K562 (cell line): ENCODE measurements around the gene DENND1A. TPM values are rescaled to one million over a fixed set of nuclear protein-coding genes. Genes with fewer than 3 reads are reported as not detected.

Experiments used
- ATAC-seq: fragments of 200-7000 bp; cut with Tn5 transposase; 3 replicates; pipeline ENCODE4 v1.9.1; 2020; ENCODE audit warnings: moderate library complexity
- BruUV-seq: library from RNA; stranded (reverse); fragments of 400-500 nt; replicated peaks from 2 replicates; lab custom pipeline; 2021; lab: Mats Ljungman, UMichigan
- CTCF ChIA-PET: fragments of 300-600 bp; formaldehyde crosslinking; extraction: SDS; loops from one replicate; lab custom pipeline; 2021; ENCODE audit warnings: low intra/inter-chr PET ratio; lab: Yijun Ruan, JAX
- POLR2A ChIA-PET: fragments of 300-600, 350-650 bp; sonication (Branson Sonifier 250); formaldehyde crosslinking; extraction: SDS; loops from one replicate; lab custom pipeline; 2021; ENCODE audit warnings: antibody characterized with exemption, inconsistent platforms; lab: Yijun Ruan, JAX
- DNase-seq, 4 experiments: peaks; one replicate each; pipeline versions ENCODE4 v3.0.0 to v3.0.0-alpha.2; 2011 to 2018; ENCODE audit warnings: low spot score in 3 of 4, mixed read lengths in 3 of 4; ENCODE audit errors: extremely low read depth in 1 of 4
- FAIRE-seq: peaks from 2 replicates; lab custom pipeline; 2011; peaks lifted over from hg19 to GRCh38; lab: Jason Lieb, UNC
- H2AFZ ChIP-seq: 2 replicates; pipeline ENCODE4 v1.6.0; 2011; ENCODE audit warnings: low read depth, low read length, control low read depth, inconsistent platforms
- H3K27ac ChIP-seq: fragments of 200-600 bp; 3 replicates; pipeline ENCODE4 v1.8.0; 2011; ENCODE audit warnings: low read depth, mild to moderate bottlenecking, control low read depth, inconsistent platforms, low read length, moderate library complexity, mixed read lengths; ENCODE audit errors: extremely low read depth
- H3K27me3 ChIP-seq, 2 experiments: fragments of 300-600 bp in 1 of 2; 2 replicates in 1 of 2; 3 replicates in 1 of 2; pipeline versions ENCODE4 v1.6.0 to v1.8.0; 2011; ENCODE audit warnings: inconsistent platforms in 2 of 2, low read length in 2 of 2, mild to moderate bottlenecking in 1 of 2, mixed read lengths in 1 of 2, moderate library complexity in 1 of 2; ENCODE audit not compliant: control insufficient read depth in 2 of 2, insufficient read depth in 2 of 2
- H3K36me3 ChIP-seq: fragments of 300-600 bp; 3 replicates; pipeline ENCODE4 v1.8.0; 2011; ENCODE audit warnings: mild to moderate bottlenecking, low read length, inconsistent platforms; ENCODE audit not compliant: control insufficient read depth, insufficient read depth
- H3K4me1 ChIP-seq, 2 experiments: fragments of 200-600 bp in 1 of 2; replicated peaks in 1 of 2; 2 replicates in 1 of 2; 3 replicates in 1 of 2; pipeline versions ENCODE4 v1.5.1 to v1.8.0; 2011; ENCODE audit warnings: inconsistent platforms in 2 of 2, low read length in 2 of 2, mild to moderate bottlenecking in 1 of 2, mixed read lengths in 1 of 2, moderate library complexity in 1 of 2; ENCODE audit not compliant: control insufficient read depth in 2 of 2, insufficient read depth in 2 of 2
- H3K4me2 ChIP-seq: 2 replicates; pipeline ENCODE4 v1.6.1; 2011; ENCODE audit warnings: low read length, control low read depth, inconsistent platforms, mixed read lengths; ENCODE audit not compliant: insufficient read depth
- H3K4me3 ChIP-seq: fragments of 200-600 bp; sonication (generic), shearing (Covaris generic); 2 replicates; pipeline ENCODE4 v1.5.1; 2016; ENCODE audit warnings: control low read depth, inconsistent platforms
- H3K79me2 ChIP-seq: fragments of 200-600 bp; 3 replicates; pipeline ENCODE4 v1.8.0; 2011; ENCODE audit warnings: low read length, inconsistent platforms; ENCODE audit not compliant: control insufficient read depth, insufficient read depth
- H3K9ac ChIP-seq, 2 experiments: 2 replicates each; pipeline versions ENCODE4 v1.6.0 to v1.6.1; 2011; ENCODE audit warnings: low read depth in 2 of 2, low read length in 2 of 2, control low read depth in 1 of 2, inconsistent platforms in 1 of 2, mild to moderate bottlenecking in 1 of 2, mixed read lengths in 1 of 2; ENCODE audit not compliant: insufficient read depth in 1 of 2
- H3K9me1 ChIP-seq: one replicate; pipeline ENCODE4 v1.6.0; 2011; ENCODE audit warnings: inconsistent platforms, mild to moderate bottlenecking, low read length, moderate library complexity; ENCODE audit not compliant: control insufficient read depth, insufficient read depth
- H3K9me3 ChIP-seq: replicated peaks from 2 replicates; pipeline ENCODE4 v1.5.1; 2011; ENCODE audit warnings: low read depth, low read length, inconsistent platforms; ENCODE audit not compliant: control insufficient read depth, insufficient read depth
- H4K20me1 ChIP-seq: replicated peaks from 2 replicates; pipeline ENCODE4 v1.6.1; 2011; ENCODE audit warnings: low read length, inconsistent platforms, mixed read lengths; ENCODE audit not compliant: control insufficient read depth, insufficient read depth
- ATF4 ChIP-seq: fragments of 450-650 bp; formaldehyde crosslinking; IDR thresholded peaks from 2 replicates; pipeline ENCODE4 v1.4.0; 2022; ENCODE audit warnings: mild to moderate bottlenecking, moderate library complexity
- ERF ChIP-seq: fragments of 450-650 bp; formaldehyde crosslinking; IDR thresholded peaks from 2 replicates; pipeline ENCODE4 v1.4.0; 2020; ENCODE audit warnings: mild to moderate bottlenecking, mixed read lengths
- HDAC3 ChIP-seq: fragments of 450-650 bp; IDR thresholded peaks from 2 replicates; pipeline ENCODE4 v1.6.1; 2018; ENCODE audit warnings: borderline replicate concordance, mild to moderate bottlenecking, moderate library complexity; ENCODE audit not compliant: partially characterized antibody
- KDM2B ChIP-seq: fragments of 250-450 bp; sonication (Bioruptor Pico); IDR thresholded peaks from 2 replicates; pipeline ENCODE4 v1.8.0; 2021; ENCODE audit warnings: mild to moderate bottlenecking, moderate library complexity
- KLF13 ChIP-seq: fragments of 450-650 bp; IDR thresholded peaks from 2 replicates; pipeline ENCODE4 v1.6.1; 2016; ENCODE audit warnings: missing genetic modification characterization, low read depth, mild to moderate bottlenecking, missing compliant biosample characterization, moderate library complexity, borderline replicate concordance
- POLR2AphosphoS2 ChIP-seq: IDR thresholded peaks from 2 replicates; pipeline ENCODE4 v1.6.1; 2012; ENCODE audit warnings: low read length, improper control_type of control experiment
- SAP30 ChIP-seq: fragments of 200-600 bp; sonication (generic); IDR thresholded peaks from 2 replicates; pipeline ENCODE4 v1.6.1; 2012; ENCODE audit warnings: borderline replicate concordance, low read depth, mild to moderate bottlenecking, moderate library complexity, low read length, control low read depth, inconsistent platforms; ENCODE audit not compliant: insufficient read depth, poor library complexity, severe bottlenecking
- TAF15 ChIP-seq: fragments of 200-400 bp; formaldehyde crosslinking; IDR thresholded peaks from 2 replicates; pipeline ENCODE4 v1.6.1; 2017; ENCODE audit warnings: mild to moderate bottlenecking, low read depth, low read length, moderate library complexity
- TEAD2 ChIP-seq: fragments of 450-650 bp; IDR thresholded peaks from 2 replicates; pipeline ENCODE4 v1.6.1; 2016; ENCODE audit warnings: missing genetic modification characterization, control low read depth, missing compliant biosample characterization
- WHSC1 ChIP-seq: IDR thresholded peaks from one replicate; pipeline ENCODE4 v1.6.1; 2012; ENCODE audit warnings: low read length, control low read depth, inconsistent platforms
- ZNF512 ChIP-seq: IDR thresholded peaks from 2 replicates; pipeline ENCODE4 v1.6.1; 2016; ENCODE audit warnings: missing genetic modification characterization, missing compliant biosample characterization
- WGBS: fragments of 100-300 bp; shearing (Covaris generic); methylation state at CpG from one replicate; pipeline ENCODE4 v1.1.6; 2016; ENCODE audit warnings: low coverage, mixed read lengths; ENCODE audit not compliant: insufficient coverage; ENCODE audit errors: missing lambda C conversion rate; 5-methylcytosine and 5-hydroxymethylcytosine counted together
- in situ Hi-C: fragments of 300-500 bp; cut with MboI; formaldehyde crosslinking; loops from 4 replicates; pipeline ENCODE4 v1.15.0; 2018; ENCODE audit warnings: inconsistent platforms, mixed read lengths
- intact Hi-C: fragments of 100-400 bp; cut with micrococcal nuclease; formaldehyde crosslinking; loops from 2 replicates; pipeline ENCODE4 v1.14.2; 2022
- polyA plus RNA-seq, 8 experiments: library from polyadenylated mRNA; depleted of rRNA in 4 of 8; stranded (reverse) in 5 of 8; unstranded in 3 of 8; fragments of >200 nt; fragmentation: Nextera tagmentation in 2 of 8; fragmentation: Illumina TruSeq in 1 of 8; extraction: Ambion mirVana in 2 of 8; extraction: Trizol in 1 of 8; gene quantifications; 2 replicates each; pipeline versions ENCODE4 v1.2.1 to v1.2.3, GENCODE V29; 2011 to 2014; ENCODE audit warnings: inconsistent platforms in 1 of 8, missing spikeins in 1 of 8
- total RNA-seq, 7 experiments: library from RNA; depleted of rRNA in 6 of 7; stranded (reverse); fragments of >200 nt in 6 of 7; fragmentation: Illumina TruSeq in 2 of 7; extraction: Trizol in 2 of 7; gene quantifications; 2 replicates each; pipeline versions ENCODE4 v1.2.1 to v1.2.3, GENCODE V29; 2011 to 2021; ENCODE audit warnings: low replicate concordance in 1 of 7
- TF ChIP-seq, protein P1 (sequence below): sonication (generic); formaldehyde crosslinking; IDR thresholded peaks from 2 replicates; pipeline ENCODE4 v1.8.1; 2022; ENCODE audit warnings: missing genetic modification reagents

DENND1A gene
- total and polyA plus RNA-seq, 9 of the 15 experiments (the other 6 are each of a cell fraction or from before 2014, with no cell fraction given) = 7.6 to 29.5 (median 15.7) TPM

GRCh38 chr9:123400926-123401503, 528.9 kb downstream of the DENND1A start:
- ATAC-seq (no peak), DNase-seq (no peak), FAIRE-seq (no peak)
- BruUV-seq = no TSS peak
- Histone ChIP-seq H3K36me3 (no peaks in the 10 kb centered on the region), H3K4me1 (peaks cover 3 to 9% of the 10 kb centered on the region in 2 experiments; a peak in 4 of 5 replicates), H4K20me1 (no peaks in the 10 kb centered on the region), H3K27me3 (no peaks in the 10 kb centered on the region), H3K79me2 (no peaks in the 10 kb centered on the region), H3K4me3 (no peak overlapping the region), H3K27ac (no peak overlapping the region), H2AFZ (no peak overlapping the region), H3K9me3 (no peaks in the 10 kb centered on the region), H3K9ac (no peak overlapping the region), H3K4me2 (no peak overlapping the region), H3K9me1 (no peaks in the 10 kb centered on the region)
- CTCF ChIA-PET = interaction anchor here (1.5 kb wide), 1 partner anchor 640 kb away, joined by 9 read pairs; no protein-coding TSS in a partner anchor
- intact Hi-C loops = no loop called here
- POLR2A ChIA-PET = no interaction called here
- no peak for TF ChIP-seq KLF13
- TF ChIP-seq WHSC1 = no peak
- TF ChIP-seq ATF4 (CRISPR knock-in tag) = no peak
- TF ChIP-seq ERF (CRISPR knock-in tag) = no peak
- no peak for TF ChIP-seq TEAD2 (tag)
- TF ChIP-seq POLR2AphosphoS2 = no peak
- TF ChIP-seq, protein P1, sequence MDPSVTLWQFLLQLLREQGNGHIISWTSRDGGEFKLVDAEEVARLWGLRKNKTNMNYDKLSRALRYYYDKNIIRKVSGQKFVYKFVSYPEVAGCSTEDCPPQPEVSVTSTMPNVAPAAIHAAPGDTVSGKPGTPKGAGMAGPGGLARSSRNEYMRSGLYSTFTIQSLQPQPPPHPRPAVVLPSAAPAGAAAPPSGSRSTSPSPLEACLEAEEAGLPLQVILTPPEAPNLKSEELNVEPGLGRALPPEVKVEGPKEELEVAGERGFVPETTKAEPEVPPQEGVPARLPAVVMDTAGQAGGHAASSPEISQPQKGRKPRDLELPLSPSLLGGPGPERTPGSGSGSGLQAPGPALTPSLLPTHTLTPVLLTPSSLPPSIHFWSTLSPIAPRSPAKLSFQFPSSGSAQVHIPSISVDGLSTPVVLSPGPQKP = no peak
- TF ChIP-seq TAF15 = no peak
- no peak for TF ChIP-seq ZNF512
- no peak for TF ChIP-seq HDAC3
- no peak for TF ChIP-seq SAP30
- no peak for TF ChIP-seq KDM2B (CRISPR knock-in tag)
- WGBS = 61% methylated on average over 13 of the region's 13 CpGs
- in situ Hi-C loops = loop anchor here (10.0 kb wide), 1 partner anchor 634 kb away; no protein-coding TSS in a partner anchor
